ENCODE results near the gene CGN.

DNA sequence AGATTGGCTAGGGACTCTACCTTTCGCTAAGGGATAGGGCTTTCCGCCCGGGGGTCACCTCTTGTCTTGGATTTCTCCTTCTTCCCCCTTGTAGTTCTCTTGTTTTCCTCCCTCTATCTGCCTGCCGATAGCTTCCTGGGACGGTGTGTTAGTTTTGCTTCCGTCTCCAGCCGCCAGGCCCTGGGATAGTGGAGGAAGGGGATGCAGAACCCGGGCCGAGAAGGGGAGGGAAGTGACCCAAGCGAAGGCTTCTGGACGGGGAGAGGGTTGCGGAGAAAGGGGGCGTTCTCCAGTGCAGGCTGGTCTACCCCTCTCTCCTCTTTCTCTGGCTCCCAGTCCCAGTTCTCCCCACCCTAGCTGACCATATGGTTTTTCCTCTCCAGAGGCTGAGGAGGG, 29.8 kb downstream of the CGN start:
- TF ChIP-seq POLR2A (IDR thresholded peaks at IDR 0.05; ENCODE audit: low read depth, low read length) (no peak), TAF1 (IDR thresholded peaks at IDR 0.05; ENCODE audit: borderline replicate concordance, low read depth, low read length) (no peak)

All from GM12892 (cell line).